OCI-LY1 (cell line): Measurements from ENCODE around the gene MET.

Source experiments
- EZH2 ChIP-seq: fragments of 200-600 bp; sonication (generic), shearing (Covaris generic); IDR thresholded peaks from 2 replicates; pipeline ENCODE4 v1.8.0; 2017; ENCODE audit warnings: borderline replicate concordance, mixed run types, mild to moderate bottlenecking, antibody characterized with exemption, low read length, moderate library complexity, mixed read lengths
- TF ChIP-seq, protein P1 (sequence below): fragments of 200-600 bp; sonication (generic), shearing (Covaris generic); IDR thresholded peaks from 2 replicates; pipeline ENCODE4 v1.5.1; 2017; ENCODE audit warnings: mild to moderate bottlenecking, antibody characterized with exemption, low read length, moderate library complexity, mixed read lengths

DNA sequence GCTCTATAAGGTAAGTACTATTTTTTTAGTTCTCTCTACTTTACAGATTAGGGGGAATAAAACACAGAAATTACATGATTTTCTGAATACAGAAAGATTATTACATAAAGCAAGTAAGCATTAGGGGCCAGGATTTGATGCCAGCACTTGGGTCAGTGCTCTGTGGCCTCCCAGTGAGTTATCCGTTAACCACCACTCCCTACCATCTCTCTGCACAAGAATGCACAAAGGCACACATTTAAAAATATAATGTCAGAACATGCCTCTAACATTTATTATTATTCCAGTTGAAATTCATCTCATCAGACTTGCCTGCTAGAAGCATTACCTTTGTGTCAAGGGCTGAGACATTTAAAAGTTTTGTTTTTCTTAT, 59.0 kb downstream of the MET start:
- TF ChIP-seq, protein P1, sequence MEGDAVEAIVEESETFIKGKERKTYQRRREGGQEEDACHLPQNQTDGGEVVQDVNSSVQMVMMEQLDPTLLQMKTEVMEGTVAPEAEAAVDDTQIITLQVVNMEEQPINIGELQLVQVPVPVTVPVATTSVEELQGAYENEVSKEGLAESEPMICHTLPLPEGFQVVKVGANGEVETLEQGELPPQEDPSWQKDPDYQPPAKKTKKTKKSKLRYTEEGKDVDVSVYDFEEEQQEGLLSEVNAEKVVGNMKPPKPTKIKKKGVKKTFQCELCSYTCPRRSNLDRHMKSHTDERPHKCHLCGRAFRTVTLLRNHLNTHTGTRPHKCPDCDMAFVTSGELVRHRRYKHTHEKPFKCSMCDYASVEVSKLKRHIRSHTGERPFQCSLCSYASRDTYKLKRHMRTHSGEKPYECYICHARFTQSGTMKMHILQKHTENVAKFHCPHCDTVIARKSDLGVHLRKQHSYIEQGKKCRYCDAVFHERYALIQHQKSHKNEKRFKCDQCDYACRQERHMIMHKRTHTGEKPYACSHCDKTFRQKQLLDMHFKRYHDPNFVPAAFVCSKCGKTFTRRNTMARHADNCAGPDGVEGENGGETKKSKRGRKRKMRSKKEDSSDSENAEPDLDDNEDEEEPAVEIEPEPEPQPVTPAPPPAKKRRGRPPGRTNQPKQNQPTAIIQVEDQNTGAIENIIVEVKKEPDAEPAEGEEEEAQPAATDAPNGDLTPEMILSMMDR, result no peak
- TF ChIP-seq EZH2, result no peak
